DOHH2 (cell line): Measurements from ENCODE around the gene PDZD4.

Experiments used
- H3F3A ChIP-seq: fragments of 200-600 bp; sonication (generic), shearing (Covaris generic); 2 replicates; pipeline ENCODE4 v1.6.0; 2016; ENCODE audit warnings: antibody characterized with exemption, mild to moderate bottlenecking; ENCODE audit not compliant: control insufficient read depth, insufficient read depth
- H3K27ac ChIP-seq: fragments of 200-600 bp; sonication (generic); 2 replicates; pipeline ENCODE4 v1.5.1; 2014; ENCODE audit warnings: low read depth, mild to moderate bottlenecking, low read length, moderate library complexity
- H3K27me3 ChIP-seq: fragments of 200-600 bp; sonication (generic); 2 replicates; pipeline ENCODE4 v1.6.1; 2014; ENCODE audit warnings: mild to moderate bottlenecking, low read length, mixed read lengths; ENCODE audit not compliant: control insufficient read depth
- H3K36me3 ChIP-seq: fragments of 200-600 bp; sonication (generic); 2 replicates; pipeline ENCODE4 v1.6.1; 2014; ENCODE audit warnings: mild to moderate bottlenecking, low read length, moderate library complexity, mixed read lengths; ENCODE audit not compliant: control insufficient read depth
- H3K4me1 ChIP-seq: fragments of 200-600 bp; sonication (generic); 2 replicates; pipeline ENCODE4 v1.6.1; 2014; ENCODE audit warnings: mild to moderate bottlenecking, low read length, mixed read lengths; ENCODE audit not compliant: control insufficient read depth
- H3K4me2 ChIP-seq: fragments of 200-600 bp; sonication (generic); 2 replicates; pipeline ENCODE4 v1.6.0; 2014; ENCODE audit warnings: mild to moderate bottlenecking, low read length, moderate library complexity
- H3K4me3 ChIP-seq: fragments of 200-600 bp; sonication (generic); 2 replicates; pipeline ENCODE4 v1.5.1; 2014; ENCODE audit warnings: mild to moderate bottlenecking, low read length, mixed read lengths
- H3K79me2 ChIP-seq: fragments of 200-600 bp; sonication (generic); 2 replicates; pipeline ENCODE4 v1.6.1; 2014; ENCODE audit warnings: mild to moderate bottlenecking, low read length, mixed read lengths; ENCODE audit not compliant: control insufficient read depth
- H3K9me2 ChIP-seq: fragments of 200-600 bp; sonication (generic); replicated peaks from 2 replicates; pipeline ENCODE4 v1.6.1; 2014; ENCODE audit warnings: mild to moderate bottlenecking, low read length, mixed read lengths; ENCODE audit not compliant: control insufficient read depth
- H3K9me3 ChIP-seq: fragments of 200-600 bp; sonication (generic); 2 replicates; pipeline ENCODE4 v1.6.1; 2014; ENCODE audit warnings: antibody characterized with exemption, low read length, mixed read lengths; ENCODE audit not compliant: control insufficient read depth, insufficient read depth
- H4K20me1 ChIP-seq: fragments of 200-600 bp; sonication (generic); 2 replicates; pipeline ENCODE4 v1.6.0; 2014; ENCODE audit warnings: low read depth, mild to moderate bottlenecking, antibody characterized with exemption, low read length, moderate library complexity; ENCODE audit not compliant: control insufficient read depth, insufficient read depth
- CTCF ChIP-seq: fragments of 200-600 bp; sonication (generic); IDR thresholded peaks from one replicate; pipeline ENCODE4 v1.5.1; 2014; ENCODE audit warnings: antibody characterized with exemption, mild to moderate bottlenecking, low read depth, low read length; ENCODE audit not compliant: poor library complexity, severe bottlenecking
- EZH2phosphoT487 ChIP-seq: fragments of 200-600 bp; sonication (generic); IDR thresholded peaks from 2 replicates; pipeline ENCODE4 v1.6.1; 2017; ENCODE audit warnings: borderline replicate concordance, mild to moderate bottlenecking, antibody characterized with exemption, low read length, moderate library complexity, mixed read lengths

PDZD4 gene

DNA sequence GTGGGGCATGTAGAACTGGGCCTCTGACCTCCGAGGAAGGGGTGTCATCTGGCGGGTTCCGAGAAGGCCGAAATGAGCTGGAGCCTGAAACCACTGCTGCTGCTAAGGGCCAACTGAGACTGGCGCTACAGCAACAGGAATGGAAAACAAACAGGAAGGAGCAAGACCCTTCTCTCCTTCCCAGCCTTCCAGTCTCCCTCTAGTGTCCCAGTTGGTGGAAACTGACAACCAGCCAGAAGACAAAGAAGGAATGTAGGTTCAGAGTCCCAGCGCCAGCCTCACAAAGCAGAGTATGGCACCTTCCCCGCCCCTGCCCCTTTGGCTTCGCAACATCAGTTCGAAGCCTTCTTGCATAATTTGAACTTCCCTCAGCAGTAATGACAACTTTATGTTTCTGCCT lies 24.4 kb upstream of the PDZD4 start:
- Histone ChIP-seq H3K4me3 (no peak overlapping the region), H3K4me2 (no peak overlapping the region), H3K4me1 (no peaks in the 10 kb centered on the region), H3K9me3 (no peaks in the 10 kb centered on the region), H3K79me2 (no peaks in the 10 kb centered on the region), H4K20me1 (no peaks in the 10 kb centered on the region), H3K36me3 (no peaks in the 10 kb centered on the region), H3K9me2 (no peaks in the 10 kb centered on the region), H3F3A (no peaks in the 10 kb centered on the region), H3K27ac (no peak overlapping the region), H3K27me3 (no peaks in the 10 kb centered on the region; the same call in none of the 2 replicates)
- TF ChIP-seq EZH2phosphoT487: no peak
- TF ChIP-seq CTCF: no peak

- Histone ChIP-seq H4K20me1 (no peaks in the 10 kb centered on the region), H3F3A (no peaks in the 10 kb centered on the region), H3K27ac (no peak overlapping the region), H3K36me3 (no peaks in the 10 kb centered on the region), H3K4me1 (no peaks in the 10 kb centered on the region), H3K9me3 (no peaks in the 10 kb centered on the region), H3K4me3 (no peak overlapping the region), H3K27me3 (no peaks in the 10 kb centered on the region; the same call in none of the 2 replicates), H3K79me2 (no peaks in the 10 kb centered on the region), H3K9me2 (no peaks in the 10 kb centered on the region), H3K4me2 (no peak overlapping the region)
- TF ChIP-seq CTCF: no peak
- no peak for TF ChIP-seq EZH2phosphoT487
These were observed 23.5 kb upstream of the PDZD4 start for GRCh38 chrX:153853902-153854267.

GRCh38 chrX:153853180-153853901 lies 23.0 kb upstream of the PDZD4 start:
- TF ChIP-seq CTCF (no peak), EZH2phosphoT487 (no peak)
- Histone ChIP-seq H3K27me3 (no peaks in the 10 kb centered on the region; the same call in none of the 2 replicates), H3K4me1 (no peaks in the 10 kb centered on the region), H3F3A (no peaks in the 10 kb centered on the region), H3K4me3 (no peak overlapping the region), H3K79me2 (no peaks in the 10 kb centered on the region), H3K36me3 (no peaks in the 10 kb centered on the region), H3K9me2 (no peaks in the 10 kb centered on the region), H3K9me3 (no peaks in the 10 kb centered on the region), H4K20me1 (no peaks in the 10 kb centered on the region), H3K4me2 (no peak overlapping the region), H3K27ac (no peak overlapping the region)
